ENCODE results near the gene ANO2.

ANO2 gene

GRCh38 chr12:5778821-5779220 lies 166.2 kb downstream of the ANO2 start:
- DNase-seq (ENCODE audit: low read depth), result no peak

GRCh38 chr12:5777451-5777850 lies 167.6 kb downstream of the ANO2 start:
- no peak for DNase-seq (ENCODE audit: low read depth)

- DNase-seq (ENCODE audit: low read depth), result no peak
These were observed 169.0 kb downstream of the ANO2 start for GRCh38 chr12:5776091-5776490.

- DNase-seq (ENCODE audit: low read depth), result no peak
These were observed 171.5 kb downstream of the ANO2 start for GRCh38 chr12:5773550-5773949.

- no peak for DNase-seq (ENCODE audit: low read depth)
These were observed 173.3 kb downstream of the ANO2 start for GRCh38 chr12:5771756-5772155.

- DNase-seq (ENCODE audit: low read depth), result no peak
These were observed 174.3 kb downstream of the ANO2 start for GRCh38 chr12:5770727-5771126.

GRCh38 chr12:5768581-5769196 lies 176.4 kb downstream of the ANO2 start:
- no peak for DNase-seq (ENCODE audit: low read depth)

- DNase-seq (ENCODE audit: low read depth), result no peak
These were observed 176.9 kb downstream of the ANO2 start for GRCh38 chr12:5768171-5768570.

GRCh38 chr12:5758347-5758746 lies 186.7 kb downstream of the ANO2 start:
- no peak for DNase-seq (ENCODE audit: low read depth)

- DNase-seq (ENCODE audit: low read depth), result no peak
These were observed 188.7 kb downstream of the ANO2 start for GRCh38 chr12:5756338-5756842.

GRCh38 chr12:5748027-5748426 lies 197.0 kb downstream of the ANO2 start:
- DNase-seq (ENCODE audit: low read depth), result no peak

- no peak for DNase-seq (ENCODE audit: low read depth)
These were observed 198.1 kb downstream of the ANO2 start for GRCh38 chr12:5746917-5747316.

GRCh38 chr12:5746036-5746908 lies 198.8 kb downstream of the ANO2 start:
- no peak for DNase-seq (ENCODE audit: low read depth)

GRCh38 chr12:5745251-5745888 lies 199.7 kb downstream of the ANO2 start:
- DNase-seq (ENCODE audit: low read depth), result no peak

GRCh38 chr12:5742258-5742657 lies 202.8 kb downstream of the ANO2 start:
- DNase-seq (ENCODE audit: low read depth), result no peak

GRCh38 chr12:5739917-5740316 lies 205.1 kb downstream of the ANO2 start:
- no peak for DNase-seq (ENCODE audit: low read depth)

GRCh38 chr12:5737778-5738177 lies 207.3 kb downstream of the ANO2 start:
- DNase-seq (ENCODE audit: low read depth), result no peak

- DNase-seq (ENCODE audit: low read depth), result no peak
These were observed 208.5 kb downstream of the ANO2 start for GRCh38 chr12:5736527-5736926.

GRCh38 chr12:5736016-5736415 lies 209.0 kb downstream of the ANO2 start:
- DNase-seq (ENCODE audit: low read depth), result no peak

- no peak for DNase-seq (ENCODE audit: low read depth)
These were observed 211.1 kb downstream of the ANO2 start for GRCh38 chr12:5733916-5734315.

GRCh38 chr12:5733136-5733755 lies 211.8 kb downstream of the ANO2 start:
- no peak for DNase-seq (ENCODE audit: low read depth)

GRCh38 chr12:5730962-5731361 lies 214.1 kb downstream of the ANO2 start:
- no peak for DNase-seq (ENCODE audit: low read depth)

Data from T follicular helper cell (primary cell).